HG03558 (cell line): ENCODE measurements around the gene TUBGCP2.
"Not testable (repeated sequence)": the region's sequence is repeated elsewhere in the genome, so short reads cannot be mapped to it uniquely, and the experiment has no call there.

ENCODE experiments used
- ATAC-seq: cut with Tn5 transposase; IDR thresholded peaks from one replicate; pipeline ENCODE4 v1.9.1; 2021; ENCODE audit warnings: moderate number of reproducible peaks; ENCODE audit not compliant: unreplicated experiment; ENCODE audit errors: extremely low read depth

The TUBGCP2 gene

DNA sequence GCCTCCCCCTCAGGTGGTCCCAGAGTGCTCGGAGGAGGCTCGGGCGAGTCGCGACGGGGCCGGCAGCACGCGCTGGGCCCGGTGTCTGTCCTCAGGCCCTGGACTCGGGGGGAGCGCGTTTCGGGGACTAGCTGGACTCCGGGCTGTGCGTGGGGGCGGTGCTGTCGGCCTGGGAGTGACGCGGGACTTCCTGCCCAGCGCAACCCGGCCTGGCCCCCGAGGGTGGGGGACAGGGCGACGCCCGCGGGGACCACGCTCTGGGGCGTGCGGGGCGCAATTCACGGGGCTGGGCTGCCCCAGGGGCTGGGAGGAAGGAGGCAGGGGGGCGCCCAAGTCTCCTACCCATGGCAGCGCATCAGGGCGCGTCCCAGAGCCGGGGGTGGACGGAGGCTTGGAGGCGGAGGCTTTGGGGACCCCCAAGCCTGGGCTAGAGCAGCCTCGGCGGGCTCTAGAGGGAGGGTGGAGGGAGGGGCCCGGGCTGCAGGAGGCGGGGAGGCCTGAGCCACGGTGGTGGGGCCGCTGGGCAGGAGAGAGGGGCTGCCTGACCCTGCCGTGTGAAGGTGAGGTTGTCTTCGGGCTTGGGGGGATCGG, 73.3 kb downstream of the TUBGCP2 start:
- ATAC-seq, result no peak

DNA sequence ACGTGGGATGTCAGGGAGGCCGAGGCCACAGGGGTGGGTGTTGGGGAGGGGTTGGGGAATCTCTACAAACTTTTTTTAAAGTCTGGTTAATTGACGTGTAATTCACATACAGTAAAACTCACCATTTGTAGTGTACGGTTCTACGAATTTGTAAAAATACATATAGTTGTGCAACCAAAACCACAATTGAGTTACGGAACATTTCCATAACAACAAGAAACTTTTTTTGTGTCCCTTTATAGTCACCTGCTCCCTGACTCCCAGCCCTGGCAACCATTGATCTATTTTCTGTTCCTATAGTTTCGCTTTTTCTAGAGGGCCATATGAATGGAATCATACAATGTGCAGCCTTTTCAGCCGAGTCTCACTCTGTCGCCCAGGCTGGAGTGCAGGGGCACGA, 73.9 kb downstream of the TUBGCP2 start:
- not testable (repeated sequence) for ATAC-seq

DNA sequence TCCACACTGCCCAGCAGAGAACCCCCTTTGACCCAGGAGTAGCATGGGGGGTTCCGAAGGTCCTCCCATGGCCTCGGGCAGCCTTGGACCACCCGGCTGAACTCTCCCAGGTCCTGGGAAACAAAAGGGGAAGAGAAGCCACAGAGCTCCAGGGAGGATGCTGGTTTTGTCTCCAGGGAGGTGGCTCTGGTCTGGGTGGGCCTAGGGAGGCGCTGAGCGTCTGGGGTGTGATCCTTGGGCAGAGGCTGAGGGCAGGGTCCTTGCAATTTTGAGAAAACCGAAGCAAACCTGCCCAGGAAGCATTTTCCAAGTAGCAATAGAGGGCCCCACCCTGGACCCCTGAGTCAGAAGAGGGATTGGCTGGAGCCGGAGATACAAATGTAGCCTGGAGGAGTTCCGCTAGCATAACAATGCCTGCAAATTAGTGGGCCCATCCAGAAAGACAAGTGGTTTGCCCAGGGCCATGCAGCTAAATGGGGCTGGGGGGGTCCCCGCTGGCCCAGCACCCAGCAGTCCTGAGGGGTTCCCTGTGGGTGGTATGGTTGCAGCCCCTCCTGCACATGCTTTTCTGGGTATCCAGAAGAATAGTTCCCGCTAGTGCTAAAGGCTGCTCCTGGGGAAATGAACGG, 76.6 kb downstream of the TUBGCP2 start:
- no peak for ATAC-seq

DNA sequence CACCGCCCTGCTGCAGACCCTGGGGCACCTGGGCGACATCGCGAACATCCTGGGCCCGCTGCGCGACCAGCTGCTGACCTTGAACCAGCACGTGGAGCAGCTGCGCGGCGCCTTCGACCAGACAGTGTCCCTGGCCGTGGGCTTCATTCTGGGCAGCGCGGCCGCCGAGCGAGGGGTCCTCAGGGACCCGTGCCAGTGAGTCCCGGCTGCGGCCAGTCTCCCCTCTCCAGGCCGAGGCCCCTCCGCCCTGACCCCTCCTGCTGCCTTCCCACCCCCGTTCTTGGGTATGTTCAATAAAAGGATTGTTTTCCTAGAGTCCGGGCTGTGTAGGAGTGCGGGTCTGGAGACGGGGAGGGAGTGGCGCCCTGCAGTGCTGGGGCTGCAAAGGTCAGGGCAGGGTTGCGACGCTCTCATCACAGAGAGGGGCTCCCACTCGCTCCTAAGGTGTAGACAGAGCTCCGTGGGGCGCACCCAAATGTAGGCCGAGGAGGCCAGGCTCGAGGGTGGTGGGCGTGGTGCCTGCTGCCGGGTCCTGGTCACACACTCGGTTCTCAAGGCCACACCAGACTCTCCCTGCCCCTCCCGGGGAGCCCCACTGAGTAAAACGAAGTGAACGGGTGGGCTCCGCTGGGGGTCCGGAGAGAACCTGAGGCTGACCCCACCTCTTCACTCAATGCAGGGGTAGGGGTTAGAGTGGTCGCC, 77.3 kb downstream of the TUBGCP2 start:
- no peak for ATAC-seq

- ATAC-seq, result no peak
These were observed 78.1 kb downstream of the TUBGCP2 start for GRCh38 chr10:133230387-133231195.

DNA sequence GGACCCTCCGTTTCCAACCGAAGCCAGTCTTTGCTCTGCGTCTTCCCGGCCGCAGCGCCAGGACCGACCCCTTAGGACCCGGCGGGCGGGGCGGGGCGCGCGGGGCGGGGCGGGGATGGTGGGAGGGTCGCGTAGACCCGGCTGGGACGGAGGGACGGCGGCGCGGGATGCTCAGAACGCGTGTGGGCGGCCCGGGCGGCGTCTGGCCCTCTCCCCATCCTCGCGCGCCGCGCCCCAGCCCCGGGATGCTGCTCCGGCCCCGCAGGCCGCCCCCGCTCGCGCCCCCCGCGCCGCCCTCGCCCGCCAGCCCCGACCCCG, 78.7 kb downstream of the TUBGCP2 start, which contains the start of gene UTF1:
UTF1 (plus strand) TSS at position 174 of the 318 bp plus-strand sequence; CDS start at position 246, 72 bp downstream.
- no peak for ATAC-seq

DNA sequence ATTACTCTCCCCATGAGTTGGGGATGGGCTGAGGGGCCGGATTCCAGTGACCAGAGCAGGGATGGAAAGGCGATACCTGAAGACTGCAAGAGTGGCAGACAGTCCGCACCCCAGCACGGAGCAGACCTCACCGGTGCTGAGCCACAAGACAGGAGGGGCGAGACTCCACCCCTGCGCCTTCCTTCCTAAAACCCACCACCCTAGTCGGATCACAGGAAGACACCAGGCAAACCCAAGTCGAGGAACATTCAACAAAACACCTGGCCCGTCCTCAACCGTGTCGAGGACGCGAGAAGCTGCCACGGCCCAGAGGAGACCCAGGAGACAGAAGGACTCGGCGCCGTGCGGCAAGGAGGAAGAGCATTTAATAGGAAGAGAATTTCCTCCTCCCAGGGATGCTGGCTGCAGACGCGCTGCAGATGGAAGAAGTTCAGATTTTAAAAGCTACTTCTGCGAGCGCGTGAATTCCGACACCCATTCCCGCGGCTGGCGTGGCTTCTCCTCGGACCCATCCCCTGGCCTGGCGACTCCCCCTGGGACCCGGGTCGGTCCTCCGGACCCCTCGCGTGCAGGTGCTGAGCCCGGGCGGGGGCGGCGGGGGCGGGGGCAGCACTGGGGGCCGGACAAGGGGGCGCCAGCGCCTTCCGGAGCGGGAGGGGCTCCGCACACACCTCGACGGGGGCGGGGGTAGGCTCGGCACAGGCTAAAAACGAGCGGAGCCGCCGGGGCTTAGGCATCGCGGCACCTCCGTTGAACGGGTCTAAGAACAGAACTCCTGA, 79.2 kb downstream of the TUBGCP2 start:
- no peak for ATAC-seq
